ENCODE results near the gene NOS3.

Gene NOS3

DNA sequence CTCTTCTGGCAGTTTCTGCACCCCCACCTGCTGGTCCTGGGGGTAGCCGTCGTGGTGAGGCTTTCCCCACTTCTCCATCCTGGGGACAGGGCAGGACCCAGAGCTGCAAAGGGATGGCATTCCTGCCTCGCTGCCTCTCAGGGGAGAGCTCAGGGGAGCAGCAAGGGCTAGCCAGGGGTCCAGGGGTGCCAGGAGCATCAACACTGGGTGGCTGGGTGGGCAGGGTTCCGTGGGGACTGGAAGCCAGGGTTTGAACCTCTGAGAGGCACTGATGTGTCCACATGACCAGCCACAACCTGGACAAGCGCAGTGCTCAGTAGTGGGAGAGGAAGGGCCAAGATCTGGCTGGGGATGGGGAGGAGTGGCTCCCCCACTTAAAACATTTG, 43.0 kb downstream of the NOS3 start:
- POLR2A ChIA-PET, result interaction anchor here (1.0 kb wide), 1 partner anchor 76 kb away, joined by 3 read pairs; no protein-coding TSS in a partner anchor

GRCh38 chr7:151034312-151035025, 43.7 kb downstream of the NOS3 start:
- ChIA-PET POLR2A (interaction anchor here (1.0 kb wide), 1 partner anchor 75 kb away, joined by 3 read pairs; no protein-coding TSS in a partner anchor), CTCF (interaction anchor here (1.1 kb wide), 1 partner anchor 76 kb away, joined by 3 read pairs; no protein-coding TSS in a partner anchor)
- Histone ChIP-seq H3K4me1 (ENCODE audit: control insufficient read depth, insufficient read depth, low read length) (0 out of 2 replicates have a peak, but pooled peaks cover 2% of the 10 kb centered on the region), H3K36me3 (ENCODE audit: control insufficient read depth in 2 of 2, insufficient read depth in 1 of 2, low read length in 2 of 2) (peaks cover 0 to 60% of the 10 kb centered on the region in 2 experiments; a peak in 1 of 3 replicates), H3K27ac (ENCODE audit: extremely low read depth, low read depth, low read length) (no peak overlapping the region), H3K4me3 (ENCODE audit: low read depth, low read length) (no peak overlapping the region), H3K9me3 (ENCODE audit: control insufficient read depth, insufficient read depth, low read depth, low read length) (no peaks in the 10 kb centered on the region)
- no peak for TF ChIP-seq GLIS1 (tag by site-specific recombination; IDR thresholded peaks at IDR 0.05)
- TF ChIP-seq ZNF140 (tag by site-specific recombination; IDR thresholded peaks at IDR 0.05), result no peak
- TF ChIP-seq REPIN1 (tag by site-specific recombination; IDR thresholded peaks at IDR 0.05; ENCODE audit: low read depth), result no peak
- no peak for TF ChIP-seq ZNF324 (tag by site-specific recombination; IDR thresholded peaks at IDR 0.05)
- TF ChIP-seq, protein P1, sequence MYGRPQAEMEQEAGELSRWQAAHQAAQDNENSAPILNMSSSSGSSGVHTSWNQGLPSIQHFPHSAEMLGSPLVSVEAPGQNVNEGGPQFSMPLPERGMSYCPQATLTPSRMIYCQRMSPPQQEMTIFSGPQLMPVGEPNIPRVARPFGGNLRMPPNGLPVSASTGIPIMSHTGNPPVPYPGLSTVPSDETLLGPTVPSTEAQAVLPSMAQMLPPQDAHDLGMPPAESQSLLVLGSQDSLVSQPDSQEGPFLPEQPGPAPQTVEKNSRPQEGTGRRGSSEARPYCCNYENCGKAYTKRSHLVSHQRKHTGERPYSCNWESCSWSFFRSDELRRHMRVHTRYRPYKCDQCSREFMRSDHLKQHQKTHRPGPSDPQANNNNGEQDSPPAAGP (tag by site-specific recombination; IDR thresholded peaks at IDR 0.05), result no peak
- no peak for TF ChIP-seq ZNF521 (tag by site-specific recombination; IDR thresholded peaks at IDR 0.05)
- no peak for TF ChIP-seq ZNF629 (tag by site-specific recombination; IDR thresholded peaks at IDR 0.05)
- no peak for TF ChIP-seq PBX3 (CRISPR knock-in tag; IDR thresholded peaks at IDR 0.05)
- no peak for TF ChIP-seq ZNF473 (tag by site-specific recombination; IDR thresholded peaks at IDR 0.05)

More for the DNA sequence above, 43.0 kb downstream of the NOS3 start:
- TF ChIP-seq ZNF629 (tag by site-specific recombination; IDR thresholded peaks at IDR 0.05), result no peak
- no peak for TF ChIP-seq ZNF433 (tag by site-specific recombination; IDR thresholded peaks at IDR 0.05; ENCODE audit: low read depth)
- TF ChIP-seq ZNF514 (tag by site-specific recombination; IDR thresholded peaks at IDR 0.05), result no peak
- TF ChIP-seq ZNF623 (tag by site-specific recombination; IDR thresholded peaks at IDR 0.05), result no peak
- no peak for TF ChIP-seq ZBTB48 (tag by site-specific recombination; IDR thresholded peaks at IDR 0.05)
- no peak for TF ChIP-seq ZNF529 (tag by site-specific recombination; IDR thresholded peaks at IDR 0.05; ENCODE audit: insufficient replicate concordance)
- no peak for TF ChIP-seq ZBTB7A (tag by site-specific recombination; IDR thresholded peaks at IDR 0.05; ENCODE audit: low read depth)
- TF ChIP-seq ZBTB11 (tag by site-specific recombination; conservative IDR thresholded peaks at IDR 0.05; ENCODE audit: low read depth), result no peak
- Histone ChIP-seq H3K36me3 (ENCODE audit: control insufficient read depth in 2 of 2, insufficient read depth in 1 of 2, low read length in 2 of 2) (peaks cover 0 to 60% of the 10 kb centered on the region in 2 experiments; a peak in 1 of 3 replicates), H3K27ac (ENCODE audit: extremely low read depth, low read depth, low read length) (no peak overlapping the region), H3K4me1 (ENCODE audit: control insufficient read depth, insufficient read depth, low read length) (0 out of 2 replicates have a peak, but pooled peaks cover 2% of the 10 kb centered on the region), H3K9me3 (ENCODE audit: control insufficient read depth, insufficient read depth, low read depth, low read length) (no peaks in the 10 kb centered on the region), H3K4me3 (ENCODE audit: low read depth, low read length) (no peak overlapping the region)
- CTCF ChIA-PET, result interaction anchor here (0.7 to 1.1 kb wide), 2 partner anchors 16 to 77 kb away, joined by 3 read pairs; no protein-coding TSS in a partner anchor

All from HEK293 (cell line).